ENCODE results near the gene PCDHA10. TPM values are rescaled to one million over a fixed set of nuclear protein-coding genes. Genes with fewer than 3 reads are reported as not detected.

Gene PCDHA10
- polyA plus RNA-seq, 1 of the 3 experiments (the other 2 are of a cell fraction) = 0.02 TPM

DNA sequence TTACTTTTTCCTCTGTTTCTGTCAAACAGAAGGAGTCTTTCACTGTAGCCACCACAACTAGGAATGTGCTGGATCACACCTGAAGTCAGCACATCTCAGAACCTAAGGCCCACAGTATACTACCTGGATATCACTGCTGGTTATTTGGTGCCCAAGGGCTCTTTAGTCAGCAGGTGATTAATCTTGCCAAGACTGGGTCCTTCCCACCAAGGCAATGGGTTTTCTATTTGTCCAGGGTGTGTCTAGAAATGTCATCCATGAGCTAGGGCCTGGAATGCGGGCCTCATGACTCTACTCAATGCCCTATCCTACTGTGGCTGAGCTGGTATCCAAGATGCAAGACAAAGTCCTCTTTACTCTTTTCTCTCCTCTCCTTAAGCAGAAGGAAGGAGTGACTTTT lies 60.6 kb downstream of the PCDHA10 start:
- H3K4me1 ChIP-seq (ENCODE audit: control insufficient read depth in 1 of 2, insufficient read depth in 2 of 2, low read depth in 1 of 2, low read length in 1 of 2) = no peaks in the 10 kb centered on the region
- no peak overlapping the region for H3K27ac ChIP-seq (ENCODE audit: low read depth in 2 of 2, low read length in 1 of 2)
- no peak overlapping the region for H3K4me3 ChIP-seq (ENCODE audit: low read depth in 2 of 2, low read length in 1 of 2)
- H3K9me2 ChIP-seq = no peaks in the 10 kb centered on the region
- CTCF ChIA-PET = interaction anchor here (0.6 to 4.1 kb wide), 4 partner anchors 10 to 329 kb away, joined by 3 to 19 read pairs (median 8); partner anchors contain the start of genes PCDHA12, PCDHA8, PCDHAC1 and PCDHB15
- H2AFZ ChIP-seq (ENCODE audit: low read depth) = no peak overlapping the region
- no peaks in the 10 kb centered on the region for H3K9me3 ChIP-seq
- H3K36me3 ChIP-seq (replicated peaks in 1 of 2; ENCODE audit: control insufficient read depth in 1 of 2, insufficient read depth in 2 of 2, low read length in 1 of 2) = no peaks in the 10 kb centered on the region
- TF ChIP-seq TEAD4 (IDR thresholded peaks at IDR 0.05; ENCODE audit: borderline replicate concordance, insufficient read depth) (no peak), MXI1 (IDR thresholded peaks at IDR 0.05; ENCODE audit: low read depth, low read length) (no peak), RFX5 (IDR thresholded peaks at IDR 0.05; ENCODE audit: low read length) (no peak), GATA2 (CRISPR knock-in tag; IDR thresholded peaks at IDR 0.05) (no peak), MEF2A (IDR thresholded peaks at IDR 0.05; ENCODE audit: borderline replicate concordance, low read depth) (no peak), FOSL2 (IDR thresholded peaks at IDR 0.05; ENCODE audit: borderline replicate concordance, low read depth) (no peak), YY1 (IDR thresholded peaks at IDR 0.05; ENCODE audit: low read depth) (no peak), EZH2phosphoT487 (IDR thresholded peaks at IDR 0.05; ENCODE audit: borderline replicate concordance, low read depth) (no peak), RCOR1 (IDR thresholded peaks at IDR 0.05; ENCODE audit: low read length) (no peak), ZBTB33 (IDR thresholded peaks at IDR 0.05; ENCODE audit: borderline replicate concordance, low read depth) (no peak), RAD21 (IDR thresholded peaks at IDR 0.05; ENCODE audit: low read length) (no peak), JUND (IDR thresholded peaks at IDR 0.05) (no peak), FOXM1 (IDR thresholded peaks at IDR 0.05; ENCODE audit: low read depth) (no peak), EP300 (IDR thresholded peaks at IDR 0.05; ENCODE audit: borderline replicate concordance in 1 of 2, low read depth in 1 of 2, low read length in 1 of 2) (no peak), SIN3A (IDR thresholded peaks at IDR 0.05; ENCODE audit: borderline replicate concordance, low read depth, low read length) (no peak), POLR2AphosphoS5 (IDR thresholded peaks at IDR 0.05; ENCODE audit: low read depth, low read length) (no peak)
- TF ChIP-seq, protein P1, sequence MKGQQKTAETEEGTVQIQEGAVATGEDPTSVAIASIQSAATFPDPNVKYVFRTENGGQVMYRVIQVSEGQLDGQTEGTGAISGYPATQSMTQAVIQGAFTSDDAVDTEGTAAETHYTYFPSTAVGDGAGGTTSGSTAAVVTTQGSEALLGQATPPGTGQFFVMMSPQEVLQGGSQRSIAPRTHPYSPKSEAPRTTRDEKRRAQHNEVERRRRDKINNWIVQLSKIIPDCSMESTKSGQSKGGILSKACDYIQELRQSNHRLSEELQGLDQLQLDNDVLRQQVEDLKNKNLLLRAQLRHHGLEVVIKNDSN (IDR thresholded peaks at IDR 0.05; ENCODE audit: borderline replicate concordance, low read depth) = no peak
- TF ChIP-seq, protein P2, sequence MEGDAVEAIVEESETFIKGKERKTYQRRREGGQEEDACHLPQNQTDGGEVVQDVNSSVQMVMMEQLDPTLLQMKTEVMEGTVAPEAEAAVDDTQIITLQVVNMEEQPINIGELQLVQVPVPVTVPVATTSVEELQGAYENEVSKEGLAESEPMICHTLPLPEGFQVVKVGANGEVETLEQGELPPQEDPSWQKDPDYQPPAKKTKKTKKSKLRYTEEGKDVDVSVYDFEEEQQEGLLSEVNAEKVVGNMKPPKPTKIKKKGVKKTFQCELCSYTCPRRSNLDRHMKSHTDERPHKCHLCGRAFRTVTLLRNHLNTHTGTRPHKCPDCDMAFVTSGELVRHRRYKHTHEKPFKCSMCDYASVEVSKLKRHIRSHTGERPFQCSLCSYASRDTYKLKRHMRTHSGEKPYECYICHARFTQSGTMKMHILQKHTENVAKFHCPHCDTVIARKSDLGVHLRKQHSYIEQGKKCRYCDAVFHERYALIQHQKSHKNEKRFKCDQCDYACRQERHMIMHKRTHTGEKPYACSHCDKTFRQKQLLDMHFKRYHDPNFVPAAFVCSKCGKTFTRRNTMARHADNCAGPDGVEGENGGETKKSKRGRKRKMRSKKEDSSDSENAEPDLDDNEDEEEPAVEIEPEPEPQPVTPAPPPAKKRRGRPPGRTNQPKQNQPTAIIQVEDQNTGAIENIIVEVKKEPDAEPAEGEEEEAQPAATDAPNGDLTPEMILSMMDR (IDR thresholded peaks at IDR 0.05) = no peak
- TF ChIP-seq, protein P3, sequence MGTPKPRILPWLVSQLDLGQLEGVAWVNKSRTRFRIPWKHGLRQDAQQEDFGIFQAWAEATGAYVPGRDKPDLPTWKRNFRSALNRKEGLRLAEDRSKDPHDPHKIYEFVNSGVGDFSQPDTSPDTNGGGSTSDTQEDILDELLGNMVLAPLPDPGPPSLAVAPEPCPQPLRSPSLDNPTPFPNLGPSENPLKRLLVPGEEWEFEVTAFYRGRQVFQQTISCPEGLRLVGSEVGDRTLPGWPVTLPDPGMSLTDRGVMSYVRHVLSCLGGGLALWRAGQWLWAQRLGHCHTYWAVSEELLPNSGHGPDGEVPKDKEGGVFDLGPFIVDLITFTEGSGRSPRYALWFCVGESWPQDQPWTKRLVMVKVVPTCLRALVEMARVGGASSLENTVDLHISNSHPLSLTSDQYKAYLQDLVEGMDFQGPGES (IDR thresholded peaks at IDR 0.05; ENCODE audit: low read depth, low read length) = no peak
- no peaks in the 10 kb centered on the region for H3K27me3 ChIP-seq (ENCODE audit: insufficient read depth)
- no peak for DNase-seq
- H3K4me2 ChIP-seq = no peak overlapping the region
- no peak overlapping the region for H3K9ac ChIP-seq
- H4K20me1 ChIP-seq (ENCODE audit: insufficient read depth) = no peaks in the 10 kb centered on the region
- H3K79me2 ChIP-seq (ENCODE audit: insufficient read depth) = no peaks in the 10 kb centered on the region
- WGBS (ENCODE audit: low lambda C conversion rate) = 50% methylated on average over 1 of the region's 1 CpG
- POLR2A ChIA-PET = no interaction called here
- H3F3A ChIP-seq (replicated peaks; ENCODE audit: insufficient read depth) = no peaks in the 10 kb centered on the region

Other genes starting within 250 kb of the PCDHA10 start
- 0.12 and 0.19 TPM in 2 replicates for gene CD14, start 222.7 kb upstream of the PCDHA10 start, polyA plus RNA-seq (2012; rRNA removed)
- gene TMCO6, start 216.4 kb upstream of the PCDHA10 start, polyA plus RNA-seq (2012; rRNA removed) = 27.7 and 31.7 TPM in 2 replicates
- 202 and 211 TPM in 2 replicates for gene NDUFA2, start 208.3 kb upstream of the PCDHA10 start, polyA plus RNA-seq (2012; rRNA removed)
- 105 and 113 TPM in 2 replicates for gene IK, start 208.1 kb upstream of the PCDHA10 start, polyA plus RNA-seq (2012; rRNA removed)
- gene WDR55, start 191.0 kb upstream of the PCDHA10 start, polyA plus RNA-seq (2012; rRNA removed) = 28.3 and 32.7 TPM in 2 replicates
- gene DND1, start 182.3 kb upstream of the PCDHA10 start, polyA plus RNA-seq (2012; rRNA removed) = 1.2 and 2.1 TPM in 2 replicates
- 124 and 135 TPM in 2 replicates for gene HARS1, start 164.5 kb upstream of the PCDHA10 start, polyA plus RNA-seq (2012; rRNA removed)
- 40.8 and 54.5 TPM in 2 replicates for gene HARS2, start 164.4 kb upstream of the PCDHA10 start, polyA plus RNA-seq (2012; rRNA removed)
- gene ZMAT2, start 155.4 kb upstream of the PCDHA10 start, polyA plus RNA-seq (2012; rRNA removed) = 30.9 and 42.2 TPM in 2 replicates
- gene PCDHA1, start 69.8 kb upstream of the PCDHA10 start, polyA plus RNA-seq (2012; rRNA removed) = 0.16 and 0.21 TPM in 2 replicates
- gene PCDHA2, start 61.0 kb upstream of the PCDHA10 start, polyA plus RNA-seq (2012; rRNA removed) = not detected in 2 replicates
- 0.02 TPM in 1 of 2 replicates, not detected in the other for gene PCDHA3, start 54.8 kb upstream of the PCDHA10 start, polyA plus RNA-seq (2012; rRNA removed)
- gene PCDHA4, start 48.8 kb upstream of the PCDHA10 start, polyA plus RNA-seq (2012; rRNA removed) = 1.2 and 1.4 TPM in 2 replicates
- 0.02 TPM in 2 replicates for gene PCDHA5, start 34.3 kb upstream of the PCDHA10 start, polyA plus RNA-seq (2012; rRNA removed)
- gene PCDHA6, start 27.9 kb upstream of the PCDHA10 start, polyA plus RNA-seq (2012; rRNA removed) = 0.02 and 0.03 TPM in 2 replicates
- gene PCDHA7, start 21.6 kb upstream of the PCDHA10 start, polyA plus RNA-seq (2012; rRNA removed) = 0.15 and 0.16 TPM in 2 replicates
- 0.54 and 0.63 TPM in 2 replicates for gene PCDHA8, start 14.7 kb upstream of the PCDHA10 start, polyA plus RNA-seq (2012; rRNA removed)
- 0.02 TPM in 2 replicates for gene PCDHA9, start 7.5 kb upstream of the PCDHA10 start, polyA plus RNA-seq (2012; rRNA removed)
- not detected in 2 replicates for gene PCDHA11, start 13.1 kb downstream of the PCDHA10 start, polyA plus RNA-seq (2012; rRNA removed)
- gene PCDHA12, start 19.4 kb downstream of the PCDHA10 start, polyA plus RNA-seq (2012; rRNA removed) = 0.54 and 0.70 TPM in 2 replicates
- gene PCDHA13, start 26.2 kb downstream of the PCDHA10 start, polyA plus RNA-seq (2012; rRNA removed) = not detected in 2 replicates
- 0.08 and 0.21 TPM in 2 replicates for gene PCDHAC1, start 70.4 kb downstream of the PCDHA10 start, polyA plus RNA-seq (2012; rRNA removed)
- 0.39 and 0.76 TPM in 2 replicates for gene PCDHAC2, start 110.6 kb downstream of the PCDHA10 start, polyA plus RNA-seq (2012; rRNA removed)
- gene PCDHB1, start 195.5 kb downstream of the PCDHA10 start, polyA plus RNA-seq (2012; rRNA removed) = not detected in 2 replicates
- 1.6 and 1.8 TPM in 2 replicates for gene PCDHB2, start 238.7 kb downstream of the PCDHA10 start, polyA plus RNA-seq (2012; rRNA removed)
- 1.7 and 2.2 TPM in 2 replicates for gene PCDHB3, start 244.6 kb downstream of the PCDHA10 start, polyA plus RNA-seq (2012; rRNA removed)

Measured in SK-N-SH (cell line).